NB4 (cell line): ENCODE results near the gene PIK3C2G.

Experiments
- CTCF ChIP-seq: IDR thresholded peaks from one replicate; pipeline ENCODE4 v1.5.1; 2012; ENCODE audit warnings: low read depth, low read length
- MAX ChIP-seq: IDR thresholded peaks from 2 replicates; pipeline ENCODE4 v1.6.1; 2011; ENCODE audit warnings: low read depth, low read length
- MYC ChIP-seq: IDR thresholded peaks from 2 replicates; pipeline ENCODE4 v1.6.1; 2011; ENCODE audit warnings: low read depth, low read length
- POLR2A ChIP-seq: IDR thresholded peaks from 2 replicates; pipeline ENCODE4 v1.6.1; 2011; ENCODE audit warnings: mild to moderate bottlenecking; ENCODE audit not compliant: insufficient read length; ENCODE audit errors: extremely low read depth

GRCh38 chr12:18502422-18502968, 241.2 kb downstream of the PIK3C2G start:
- TF ChIP-seq POLR2A (no peak), CTCF (no peak), MAX (no peak), MYC (no peak)
